T-helper 17 cell (primary cell): ENCODE results near the gene CCDC141. TPM values are rescaled to one million over a fixed set of nuclear protein-coding genes. Genes with fewer than 3 reads are reported as not detected.

Source experiments
- ATAC-seq: fragments of 150-1000 bp; cut with Tn5 transposase; 2 replicates; pipeline ENCODE4 v1.10.0; 2021; ENCODE audit warnings: mild to moderate bottlenecking, moderate library complexity
- DNase-seq, 3 donors: peaks; one replicate each; pipeline versions ENCODE4 v3.0.0 to v3.0.0-alpha.2; 2020 to 2021
- H3K9me3 ChIP-seq: one replicate; pipeline ENCODE4 v1.7.0; 2013; ENCODE audit warnings: low read length, mild to moderate bottlenecking; ENCODE audit not compliant: control insufficient read depth, poor library complexity, severe bottlenecking
- H3K27ac Mint-ChIP-seq: one replicate; pipeline ENCODE4 v1.8.0; 2022; ENCODE audit warnings: mild to moderate bottlenecking, moderate library complexity, mixed read lengths
- H3K27me3 Mint-ChIP-seq: one replicate; pipeline ENCODE4 v1.8.0; 2022; ENCODE audit warnings: mixed read lengths
- H3K36me3 Mint-ChIP-seq: one replicate; pipeline ENCODE4 v1.8.0; 2022; ENCODE audit warnings: low read depth, mixed read lengths
- H3K4me1 Mint-ChIP-seq: one replicate; pipeline ENCODE4 v1.8.0; 2022; ENCODE audit warnings: mild to moderate bottlenecking, mixed read lengths
- H3K4me3 Mint-ChIP-seq: one replicate; pipeline ENCODE4 v1.8.0; 2022; ENCODE audit warnings: mild to moderate bottlenecking, moderate library complexity, mixed read lengths
- total RNA-seq, 4 donors: library from RNA in 2 of 4; stranded (reverse) in 2 of 4; gene quantifications; one replicate each; pipeline ENCODE4 v1.2.3 and lab custom pipeline; 2022 to 2026

The CCDC141 gene
- total RNA-seq, 2 donors from 2014 or later, result 18.2 to 22.8 TPM

DNA sequence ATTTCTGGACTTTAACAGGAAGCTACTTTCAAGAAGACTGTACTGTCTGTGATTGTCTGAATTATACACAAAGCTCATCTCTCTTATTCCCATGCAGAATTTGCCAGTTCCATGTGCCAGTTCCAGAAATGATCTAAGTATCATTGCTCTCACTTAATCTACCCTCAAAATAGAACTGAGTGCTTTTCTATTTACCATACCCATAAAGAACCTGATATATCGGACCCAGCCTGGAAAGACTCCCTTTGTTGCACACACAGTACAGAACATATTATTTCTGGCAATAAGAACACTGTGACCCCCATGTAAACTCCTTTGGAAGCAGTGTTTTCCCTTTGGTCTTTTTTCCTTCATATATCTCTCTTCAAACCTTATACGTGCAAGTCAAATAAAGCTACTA is 140.4 kb downstream of the CCDC141 start:
- H3K4me1 Mint-ChIP-seq, result peaks cover 7% of the 10 kb centered on the region
- no peaks in the 10 kb centered on the region for H3K36me3 Mint-ChIP-seq
- peaks cover 15% of the 10 kb centered on the region for H3K27me3 Mint-ChIP-seq
- DNase-seq (no peak), ATAC-seq (no peak)
- H3K9me3 ChIP-seq, result no peaks in the 10 kb centered on the region
- no peak overlapping the region for H3K4me3 Mint-ChIP-seq
- no peak overlapping the region for H3K27ac Mint-ChIP-seq

DNA sequence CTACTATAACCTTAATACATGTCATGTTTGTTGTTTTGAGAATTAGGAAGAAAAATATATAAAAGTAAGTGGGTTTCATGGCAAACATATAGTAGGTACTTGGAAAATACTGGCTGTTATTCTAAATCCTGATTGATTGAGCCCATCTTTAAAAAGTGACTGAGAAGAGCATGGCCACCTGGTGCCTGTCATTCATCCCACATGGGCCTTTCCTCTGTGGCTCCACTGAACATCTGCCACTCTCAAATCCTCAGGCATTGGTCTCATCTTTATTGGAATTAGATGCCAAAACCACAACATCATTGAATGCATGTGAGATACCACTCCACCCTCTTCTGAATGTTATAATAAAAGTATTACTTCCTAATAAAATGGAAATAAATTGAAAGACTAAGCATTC is 141.1 kb downstream of the CCDC141 start:
- H3K4me3 Mint-ChIP-seq, result no peak overlapping the region
- H3K4me1 Mint-ChIP-seq, result peaks cover 8% of the 10 kb centered on the region
- H3K36me3 Mint-ChIP-seq, result no peaks in the 10 kb centered on the region
- no peaks in the 10 kb centered on the region for H3K9me3 ChIP-seq
- peaks cover 15% of the 10 kb centered on the region for H3K27me3 Mint-ChIP-seq
- ATAC-seq (no peak), DNase-seq (no peak)
- no peak overlapping the region for H3K27ac Mint-ChIP-seq

DNA sequence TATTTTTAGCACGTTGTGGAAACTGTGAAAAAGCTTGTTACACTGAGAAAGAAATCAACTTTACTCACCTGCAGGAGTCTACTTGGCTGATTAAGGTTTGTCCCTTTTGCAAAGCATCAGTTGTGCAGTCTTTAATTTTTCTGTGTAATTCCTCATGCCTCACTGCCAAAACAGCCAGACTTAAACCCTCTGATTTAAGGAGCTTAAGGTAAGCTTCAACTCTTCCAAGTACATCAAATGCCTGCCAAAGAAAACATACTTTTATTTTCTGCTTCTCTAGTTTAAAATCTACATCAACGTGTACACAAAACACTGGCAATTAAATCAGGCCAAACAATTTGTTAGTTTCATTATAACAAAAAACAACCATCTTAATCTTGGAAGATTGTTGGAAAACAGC is 144.7 kb downstream of the CCDC141 start:
- no peak for DNase-seq
- Mint-ChIP-seq H3K4me1 (peaks cover 3% of the 10 kb centered on the region), H3K36me3 (no peaks in the 10 kb centered on the region), H3K27me3 (peaks cover 15% of the 10 kb centered on the region), H3K27ac (no peak overlapping the region), H3K4me3 (no peak overlapping the region)
- ATAC-seq, result no peak
- no peaks in the 10 kb centered on the region for H3K9me3 ChIP-seq

DNA sequence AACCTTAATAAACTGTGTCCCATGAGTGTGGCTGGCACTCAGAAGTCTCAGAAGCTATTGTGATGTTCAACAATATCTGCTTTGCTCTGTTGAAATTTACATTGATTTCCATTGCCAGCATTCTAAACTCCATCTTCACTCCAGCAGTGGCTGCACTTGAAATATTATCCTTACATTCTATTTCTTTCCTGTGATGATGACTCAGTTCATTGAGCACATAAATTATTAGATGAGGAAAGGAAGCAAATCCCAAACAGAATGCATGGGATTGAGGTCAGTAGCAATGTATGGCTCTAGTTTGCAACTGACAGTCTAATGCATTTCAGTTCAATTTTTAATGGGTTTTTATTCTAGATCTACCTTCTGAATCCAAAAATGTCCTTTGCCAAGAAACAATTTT is 150.3 kb downstream of the CCDC141 start:
- ATAC-seq, result no peak

DNA sequence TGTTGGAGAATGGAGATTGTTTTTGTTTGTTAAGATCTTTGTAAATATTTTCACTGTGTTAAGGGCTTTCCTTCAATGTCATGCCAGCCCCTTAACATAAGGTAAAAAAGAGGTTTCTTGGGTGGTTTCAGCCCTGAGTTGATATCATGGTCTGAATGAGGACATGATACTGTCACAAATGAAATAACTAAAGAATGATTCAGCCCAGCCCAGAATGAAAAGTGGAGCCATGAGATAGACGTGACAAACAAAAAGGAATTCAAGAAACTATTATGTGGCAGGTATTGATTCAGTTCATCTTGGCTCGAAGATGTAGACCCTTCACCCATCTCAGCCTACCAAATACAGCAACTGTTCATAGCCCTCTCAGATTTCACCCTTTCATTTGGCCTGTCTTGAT is 154.1 kb downstream of the CCDC141 start:
- Mint-ChIP-seq H3K4me1 (peaks cover 3% of the 10 kb centered on the region), H3K27ac (no peak overlapping the region), H3K4me3 (no peak overlapping the region), H3K27me3 (peaks cover 23% of the 10 kb centered on the region), H3K36me3 (no peaks in the 10 kb centered on the region)
- no peak for ATAC-seq
- H3K9me3 ChIP-seq, result no peaks in the 10 kb centered on the region
- DNase-seq, result no peak

More for the DNA sequence above, 150.3 kb downstream of the CCDC141 start:
- no peak overlapping the region for H3K4me3 Mint-ChIP-seq
- no peak overlapping the region for H3K27ac Mint-ChIP-seq
- no peaks in the 10 kb centered on the region for H3K36me3 Mint-ChIP-seq
- no peaks in the 10 kb centered on the region for H3K27me3 Mint-ChIP-seq
- H3K4me1 Mint-ChIP-seq, result peaks cover 2% of the 10 kb centered on the region
- H3K9me3 ChIP-seq, result no peaks in the 10 kb centered on the region
- DNase-seq, result no peak

DNA sequence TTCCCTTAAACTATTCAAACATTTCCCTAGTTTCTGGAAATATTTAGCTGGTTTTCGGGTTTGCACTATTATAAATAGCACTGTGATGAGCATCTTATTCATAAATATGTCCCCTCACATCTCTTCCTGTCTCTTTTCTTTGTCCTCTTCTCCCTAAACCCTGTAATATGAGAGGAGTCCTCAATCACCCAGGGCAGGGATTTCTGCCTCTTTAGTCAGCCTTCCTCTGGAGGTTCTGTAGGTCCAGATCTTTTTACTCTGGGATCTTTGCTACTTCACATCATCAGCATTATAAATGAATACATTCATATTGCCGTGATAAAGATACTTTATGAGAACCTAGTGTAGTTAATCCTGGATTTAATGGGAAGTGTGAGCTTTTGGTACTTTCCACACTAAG is 154.8 kb downstream of the CCDC141 start:
- Mint-ChIP-seq H3K36me3 (no peaks in the 10 kb centered on the region), H3K4me3 (no peak overlapping the region), H3K27ac (no peak overlapping the region), H3K27me3 (peaks cover 23% of the 10 kb centered on the region), H3K4me1 (peaks cover 5% of the 10 kb centered on the region)
- no peaks in the 10 kb centered on the region for H3K9me3 ChIP-seq
- ATAC-seq (no peak), DNase-seq (no peak)

DNA sequence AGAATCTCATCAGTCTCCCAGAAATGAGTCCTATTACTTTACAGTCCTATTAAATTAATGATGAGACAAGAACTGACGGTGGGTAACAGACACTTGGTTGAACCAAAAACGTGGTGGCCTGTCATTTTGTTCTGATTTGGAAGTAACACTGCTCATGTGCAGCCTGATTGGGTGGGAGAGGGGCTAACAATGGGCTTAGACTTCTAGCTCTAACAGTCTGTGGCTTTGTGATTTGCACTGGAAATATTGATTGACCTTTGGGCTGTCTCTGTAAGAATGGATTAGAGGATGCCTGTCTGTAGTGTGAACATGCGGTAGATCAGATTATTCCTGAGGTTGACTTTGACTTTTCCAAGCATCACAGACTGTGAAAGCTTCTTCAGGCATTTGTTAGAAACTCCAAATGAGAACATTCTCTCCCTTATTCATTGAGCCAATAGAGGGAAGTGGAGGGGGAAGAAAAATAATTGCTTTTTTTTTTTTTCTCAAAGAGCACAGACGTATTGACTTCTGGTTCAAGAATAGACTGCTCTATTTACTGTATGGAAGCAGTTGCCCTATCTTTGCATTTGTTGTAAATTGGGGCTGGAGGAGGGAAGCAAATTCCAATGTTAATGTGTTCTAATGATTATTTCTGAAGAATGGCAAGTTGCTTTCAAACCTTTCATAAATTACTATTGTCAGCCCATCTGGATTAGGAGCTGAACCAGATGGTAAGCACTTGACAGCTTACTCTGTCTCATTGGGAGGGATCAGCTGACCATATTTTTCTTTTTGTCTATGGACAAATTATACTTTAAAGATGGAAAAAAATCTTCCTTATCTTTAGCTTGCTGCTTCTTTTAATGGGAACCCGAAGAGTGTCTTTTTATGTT is 156.9 kb downstream of the CCDC141 start:
- ATAC-seq (no peak), DNase-seq (no peak)
- no peaks in the 10 kb centered on the region for H3K9me3 ChIP-seq
- Mint-ChIP-seq H3K36me3 (no peaks in the 10 kb centered on the region), H3K27ac (no peak overlapping the region), H3K4me3 (no peak overlapping the region), H3K4me1 (peaks cover 5% of the 10 kb centered on the region), H3K27me3 (peaks cover 23% of the 10 kb centered on the region)

DNA sequence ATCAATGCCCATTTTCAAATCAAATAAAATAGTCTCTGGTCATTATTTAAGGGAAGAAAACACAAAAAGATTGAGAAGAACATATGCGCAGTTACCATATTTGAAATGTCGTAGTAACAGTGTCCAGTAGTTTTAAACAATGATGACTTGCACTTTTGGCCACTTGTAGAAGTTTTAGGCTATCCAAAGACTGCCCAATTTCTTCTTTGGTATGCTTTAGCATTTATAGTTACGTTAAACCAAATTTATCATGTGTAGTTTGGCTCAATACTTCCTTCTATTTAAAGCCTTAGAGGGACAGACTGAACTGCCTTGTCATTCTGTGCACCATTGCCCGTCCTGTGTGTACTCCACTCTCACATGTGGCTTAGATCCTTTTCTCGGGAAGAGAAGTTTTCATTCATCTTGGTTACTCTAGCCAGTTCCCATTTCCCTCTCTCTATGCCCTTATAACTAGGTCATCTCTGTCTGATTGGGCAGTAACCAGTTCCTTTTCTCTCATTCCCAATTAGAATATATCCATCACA is 157.9 kb downstream of the CCDC141 start:
- Mint-ChIP-seq H3K4me1 (peaks cover 5% of the 10 kb centered on the region), H3K4me3 (no peak overlapping the region), H3K27me3 (peaks cover 23% of the 10 kb centered on the region), H3K27ac (no peak overlapping the region), H3K36me3 (no peaks in the 10 kb centered on the region)
- no peaks in the 10 kb centered on the region for H3K9me3 ChIP-seq
- DNase-seq, result no peak
- ATAC-seq, result no peak

DNA sequence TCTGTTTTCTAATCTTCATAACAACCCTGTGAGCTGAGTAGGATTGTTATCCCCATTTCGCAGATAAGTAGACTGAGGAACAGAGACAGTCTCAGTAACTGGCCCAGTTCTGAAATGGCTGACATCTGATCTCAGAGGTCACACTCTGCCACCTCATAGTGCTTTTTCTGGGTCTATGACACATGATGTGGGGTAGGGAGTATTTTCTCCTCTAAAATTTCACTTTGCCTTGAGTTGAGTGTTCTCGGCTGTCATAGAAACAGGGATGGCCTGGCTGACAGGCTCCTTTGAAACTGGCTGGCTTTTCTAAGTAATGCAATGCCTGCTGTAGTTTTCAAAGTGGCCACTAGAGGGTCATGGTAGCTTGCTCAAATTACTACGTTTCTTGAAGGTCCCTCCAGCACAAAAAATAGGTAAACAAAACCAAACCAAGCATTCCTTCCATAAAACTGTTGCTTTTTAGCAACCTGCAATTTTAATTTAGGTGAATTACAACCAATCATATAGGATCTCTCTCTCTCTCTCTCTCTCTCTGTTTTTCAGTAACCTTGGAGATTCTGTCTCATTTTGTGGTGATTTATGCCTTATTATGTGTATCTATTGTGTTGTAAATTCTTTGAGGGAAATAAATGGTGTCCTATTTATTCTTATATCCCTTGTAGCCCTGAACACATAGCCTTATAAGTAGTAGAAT is 158.5 kb downstream of the CCDC141 start:
- peak in 2 of 3 donors; percentile 16 to 30 for DNase-seq
- Mint-ChIP-seq H3K4me3 (no peak overlapping the region), H3K4me1 (peaks cover 5% of the 10 kb centered on the region), H3K27me3 (peaks cover 23% of the 10 kb centered on the region), H3K27ac (no peak overlapping the region), H3K36me3 (no peaks in the 10 kb centered on the region)
- H3K9me3 ChIP-seq, result no peaks in the 10 kb centered on the region
- ATAC-seq, result peak; percentile 65

DNA sequence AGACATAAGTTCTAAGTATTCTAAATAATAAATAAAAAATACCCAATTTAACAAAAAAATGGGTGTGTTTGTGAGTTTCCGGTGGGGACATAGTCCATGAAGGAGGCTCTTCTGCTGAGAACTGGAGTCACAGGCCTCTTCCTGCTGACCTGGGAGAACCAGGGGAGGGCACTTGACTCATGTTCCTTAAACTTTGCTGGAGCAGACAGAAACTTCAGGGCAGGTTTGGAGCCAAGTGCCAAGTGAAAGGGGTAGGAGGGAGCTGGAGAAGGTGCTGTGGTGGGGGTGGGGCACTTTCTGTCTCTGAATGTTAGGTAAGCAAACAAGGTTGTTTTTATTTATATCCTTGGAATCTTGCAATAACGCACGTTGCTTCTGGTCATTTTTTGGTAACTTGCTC is 163.9 kb downstream of the CCDC141 start:
- ATAC-seq (no peak), DNase-seq (no peak)
- Mint-ChIP-seq H3K36me3 (no peaks in the 10 kb centered on the region), H3K27me3 (no peaks in the 10 kb centered on the region), H3K4me3 (no peak overlapping the region), H3K4me1 (peaks cover 2% of the 10 kb centered on the region), H3K27ac (no peak overlapping the region)
- H3K9me3 ChIP-seq, result no peaks in the 10 kb centered on the region

DNA sequence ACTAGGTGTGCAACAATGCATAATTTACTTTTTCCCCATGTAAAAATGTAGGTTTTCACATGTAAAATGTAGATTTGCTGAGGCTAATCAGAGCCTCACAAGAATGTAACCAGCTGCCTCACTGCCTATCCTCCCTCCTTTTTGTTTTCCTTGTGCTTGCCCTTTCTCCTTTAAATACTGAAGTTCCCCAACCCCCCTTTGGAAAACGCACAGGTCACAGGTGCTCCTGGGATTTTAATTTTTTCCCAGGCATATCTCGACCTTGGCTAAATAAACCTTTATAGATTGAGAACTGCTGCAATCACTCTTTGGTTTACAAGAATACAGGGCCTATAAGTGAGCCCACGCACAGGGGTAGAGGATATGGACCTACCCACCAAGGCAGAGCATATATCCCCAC is 165.5 kb downstream of the CCDC141 start:
- Mint-ChIP-seq H3K27me3 (peaks cover 7% of the 10 kb centered on the region), H3K36me3 (no peaks in the 10 kb centered on the region), H3K4me3 (no peak overlapping the region), H3K27ac (no peak overlapping the region), H3K4me1 (no peaks in the 10 kb centered on the region)
- DNase-seq, result no peak
- no peaks in the 10 kb centered on the region for H3K9me3 ChIP-seq
- no peak for ATAC-seq

DNA sequence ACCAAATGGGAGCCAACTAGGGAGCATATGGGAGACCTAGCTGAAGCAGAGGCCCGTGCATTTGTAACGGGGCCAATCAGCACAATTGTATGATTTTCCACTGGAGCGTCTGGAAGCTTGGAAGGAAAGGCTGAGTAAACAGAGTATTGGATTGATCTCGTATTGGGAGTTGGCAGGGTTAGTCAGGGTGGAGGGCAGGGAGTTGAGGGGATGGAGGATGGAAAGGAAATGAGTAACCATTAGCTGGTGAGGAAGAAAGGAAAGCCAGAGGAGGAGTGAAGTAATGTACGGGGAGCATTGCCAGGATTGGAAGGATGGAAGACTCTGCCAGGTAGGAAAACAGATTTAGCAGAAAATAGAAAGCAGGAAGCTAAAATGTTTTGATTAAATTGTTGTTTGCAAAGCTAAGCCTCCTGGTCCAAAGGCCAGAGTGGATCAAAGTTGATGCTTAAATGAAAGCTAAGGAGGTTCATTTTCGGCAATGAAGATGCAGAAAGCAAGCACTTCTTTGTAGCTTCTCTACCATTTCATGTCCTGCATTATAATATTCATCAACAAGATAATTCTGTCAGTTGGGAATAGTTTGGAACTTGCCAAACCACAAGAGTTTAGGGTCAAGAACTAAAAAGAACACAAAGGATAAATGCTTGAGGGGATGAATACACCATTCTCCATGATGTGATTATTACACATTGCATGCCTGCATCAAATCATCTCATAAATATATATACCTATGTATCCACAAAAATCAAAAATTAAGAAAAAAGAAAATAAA is 167.1 kb downstream of the CCDC141 start:
- no peak for DNase-seq
- no peak overlapping the region for H3K27ac Mint-ChIP-seq
- peaks cover 7% of the 10 kb centered on the region for H3K27me3 Mint-ChIP-seq
- H3K9me3 ChIP-seq, result no peaks in the 10 kb centered on the region
- H3K36me3 Mint-ChIP-seq, result no peaks in the 10 kb centered on the region
- ATAC-seq, result no peak
- H3K4me1 Mint-ChIP-seq, result no peaks in the 10 kb centered on the region
- H3K4me3 Mint-ChIP-seq, result no peak overlapping the region

DNA sequence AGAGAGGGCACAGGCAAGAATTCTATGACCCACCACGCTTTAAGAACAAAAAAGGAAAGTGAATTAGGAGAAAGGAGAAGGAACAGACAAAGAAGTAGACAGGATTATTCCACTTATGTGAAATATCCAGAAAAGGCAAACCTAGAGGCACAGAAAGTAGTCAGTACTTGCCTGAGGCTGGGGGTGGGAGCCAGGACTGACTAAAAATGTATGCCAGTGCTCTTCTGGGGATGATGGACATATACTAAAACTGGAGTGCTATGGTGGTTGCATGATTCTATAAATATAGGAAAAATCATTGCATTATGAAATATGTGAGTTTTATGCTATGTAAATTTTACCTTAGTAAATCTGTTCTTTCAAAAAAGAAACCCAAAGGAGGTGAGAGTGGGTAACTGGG is 168.9 kb downstream of the CCDC141 start:
- H3K36me3 Mint-ChIP-seq, result no peaks in the 10 kb centered on the region

More for the DNA sequence above, 168.9 kb downstream of the CCDC141 start:
- H3K27me3 Mint-ChIP-seq, result peaks cover 7% of the 10 kb centered on the region
- no peaks in the 10 kb centered on the region for H3K9me3 ChIP-seq
- no peak overlapping the region for H3K27ac Mint-ChIP-seq
- no peak overlapping the region for H3K4me3 Mint-ChIP-seq
- ATAC-seq, result no peak
- no peaks in the 10 kb centered on the region for H3K4me1 Mint-ChIP-seq
- no peak for DNase-seq
